WTC11 (cell line): ENCODE data around the gene PTH1R.

Source experiments
- KAT7 ChIP-seq: sonication (generic); formaldehyde crosslinking; IDR thresholded peaks from 2 replicates; pipeline ENCODE4 v1.8.1; 2023; ENCODE audit warnings: missing genetic modification reagents, mild to moderate bottlenecking, borderline replicate concordance
- TF ChIP-seq, protein P1 (sequence below): fragments of 200-600 bp; IDR thresholded peaks from 2 replicates; pipeline ENCODE4 v1.8.0; 2022; ENCODE audit warnings: antibody characterized with exemption
- TF ChIP-seq, protein P2 (sequence below): sonication (generic); formaldehyde crosslinking; IDR thresholded peaks from 2 replicates; pipeline ENCODE4 v1.8.1; 2022; ENCODE audit warnings: low read depth, missing genetic modification reagents, borderline replicate concordance
- TF ChIP-seq, protein P3 (sequence below): sonication (generic); formaldehyde crosslinking; IDR thresholded peaks from 2 replicates; pipeline ENCODE4 v1.8.0; 2022; ENCODE audit warnings: mild to moderate bottlenecking, missing genetic modification reagents

DNA sequence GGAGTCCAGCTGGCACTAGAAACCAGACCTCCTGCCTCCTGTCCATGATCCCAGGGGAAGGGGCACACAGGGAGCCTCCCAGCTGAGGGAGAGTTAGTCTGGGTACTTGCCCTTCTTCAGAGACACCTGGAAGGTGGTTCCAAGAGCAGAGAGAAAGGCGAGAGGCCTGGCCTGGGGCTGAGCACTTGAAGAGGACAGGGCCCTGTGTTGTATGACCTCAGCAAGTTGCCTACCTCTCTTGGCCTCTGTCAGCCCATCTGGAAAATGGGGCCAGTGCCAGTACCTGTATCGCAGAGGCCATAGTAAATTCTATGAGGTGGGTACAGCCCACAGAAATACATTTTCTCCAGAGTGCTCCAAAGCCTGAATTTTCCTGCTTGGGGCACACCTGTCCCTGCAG lies 19.5 kb downstream of the PTH1R start:
- TF ChIP-seq, protein P1, sequence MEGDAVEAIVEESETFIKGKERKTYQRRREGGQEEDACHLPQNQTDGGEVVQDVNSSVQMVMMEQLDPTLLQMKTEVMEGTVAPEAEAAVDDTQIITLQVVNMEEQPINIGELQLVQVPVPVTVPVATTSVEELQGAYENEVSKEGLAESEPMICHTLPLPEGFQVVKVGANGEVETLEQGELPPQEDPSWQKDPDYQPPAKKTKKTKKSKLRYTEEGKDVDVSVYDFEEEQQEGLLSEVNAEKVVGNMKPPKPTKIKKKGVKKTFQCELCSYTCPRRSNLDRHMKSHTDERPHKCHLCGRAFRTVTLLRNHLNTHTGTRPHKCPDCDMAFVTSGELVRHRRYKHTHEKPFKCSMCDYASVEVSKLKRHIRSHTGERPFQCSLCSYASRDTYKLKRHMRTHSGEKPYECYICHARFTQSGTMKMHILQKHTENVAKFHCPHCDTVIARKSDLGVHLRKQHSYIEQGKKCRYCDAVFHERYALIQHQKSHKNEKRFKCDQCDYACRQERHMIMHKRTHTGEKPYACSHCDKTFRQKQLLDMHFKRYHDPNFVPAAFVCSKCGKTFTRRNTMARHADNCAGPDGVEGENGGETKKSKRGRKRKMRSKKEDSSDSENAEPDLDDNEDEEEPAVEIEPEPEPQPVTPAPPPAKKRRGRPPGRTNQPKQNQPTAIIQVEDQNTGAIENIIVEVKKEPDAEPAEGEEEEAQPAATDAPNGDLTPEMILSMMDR: no peak
- TF ChIP-seq, protein P2, sequence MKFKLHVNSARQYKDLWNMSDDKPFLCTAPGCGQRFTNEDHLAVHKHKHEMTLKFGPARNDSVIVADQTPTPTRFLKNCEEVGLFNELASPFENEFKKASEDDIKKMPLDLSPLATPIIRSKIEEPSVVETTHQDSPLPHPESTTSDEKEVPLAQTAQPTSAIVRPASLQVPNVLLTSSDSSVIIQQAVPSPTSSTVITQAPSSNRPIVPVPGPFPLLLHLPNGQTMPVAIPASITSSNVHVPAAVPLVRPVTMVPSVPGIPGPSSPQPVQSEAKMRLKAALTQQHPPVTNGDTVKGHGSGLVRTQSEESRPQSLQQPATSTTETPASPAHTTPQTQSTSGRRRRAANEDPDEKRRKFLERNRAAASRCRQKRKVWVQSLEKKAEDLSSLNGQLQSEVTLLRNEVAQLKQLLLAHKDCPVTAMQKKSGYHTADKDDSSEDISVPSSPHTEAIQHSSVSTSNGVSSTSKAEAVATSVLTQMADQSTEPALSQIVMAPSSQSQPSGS (CRISPR knock-in tag): no peak
- TF ChIP-seq KAT7 (CRISPR knock-in tag): no peak
- TF ChIP-seq, protein P3, sequence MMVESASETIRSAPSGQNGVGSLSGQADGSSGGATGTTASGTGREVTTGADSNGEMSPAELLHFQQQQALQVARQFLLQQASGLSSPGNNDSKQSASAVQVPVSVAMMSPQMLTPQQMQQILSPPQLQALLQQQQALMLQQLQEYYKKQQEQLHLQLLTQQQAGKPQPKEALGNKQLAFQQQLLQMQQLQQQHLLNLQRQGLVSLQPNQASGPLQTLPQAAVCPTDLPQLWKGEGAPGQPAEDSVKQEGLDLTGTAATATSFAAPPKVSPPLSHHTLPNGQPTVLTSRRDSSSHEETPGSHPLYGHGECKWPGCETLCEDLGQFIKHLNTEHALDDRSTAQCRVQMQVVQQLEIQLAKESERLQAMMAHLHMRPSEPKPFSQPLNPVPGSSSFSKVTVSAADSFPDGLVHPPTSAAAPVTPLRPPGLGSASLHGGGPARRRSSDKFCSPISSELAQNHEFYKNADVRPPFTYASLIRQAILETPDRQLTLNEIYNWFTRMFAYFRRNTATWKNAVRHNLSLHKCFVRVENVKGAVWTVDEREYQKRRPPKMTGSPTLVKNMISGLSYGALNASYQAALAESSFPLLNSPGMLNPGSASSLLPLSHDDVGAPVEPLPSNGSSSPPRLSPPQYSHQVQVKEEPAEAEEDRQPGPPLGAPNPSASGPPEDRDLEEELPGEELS: no peak
